ENCODE results near the gene NACC2. TPM values are rescaled to one million over a fixed set of nuclear protein-coding genes. Genes with fewer than 3 reads are reported as not detected.
A peak's percentile ranks its signal among the peaks of the same experiment; 100 is the strongest.

Gene NACC2
- total and polyA plus RNA-seq, 2 of the 8 experiments (the other 6 are each of a cell fraction or from before 2014, with no cell fraction given): 8.3 to 14.0 TPM

- Histone ChIP-seq H3K4ac (replicated peaks; ENCODE audit: insufficient read length, low read depth, low read length) (no peak overlapping the region), H4K91ac (replicated peaks; ENCODE audit: insufficient read length, low read length) (no peak overlapping the region), H2BK12ac (ENCODE audit: low read depth, low read length) (no peak overlapping the region), H3K79me1 (ENCODE audit: low read depth, low read length) (no peaks in the 10 kb centered on the region; the same call in 1 of the 2 replicates), H3K36me3 (ENCODE audit: control insufficient read depth in 2 of 4, insufficient read depth in 4 of 4, low read length in 3 of 4) (no peaks in the 10 kb centered on the region), H4K5ac (ENCODE audit: insufficient read length, low read depth, low read length) (no peak overlapping the region), H2BK120ac (replicated peaks; ENCODE audit: low read depth, low read length) (no peak overlapping the region), H3K4me2 (ENCODE audit: insufficient read depth in 1 of 2, low read depth in 2 of 2, low read length in 2 of 2) (no peak overlapping the region), H3K23ac (ENCODE audit: insufficient read length) (no peak overlapping the region), H3K4me1 (replicated peaks in 1 of 4; ENCODE audit: control insufficient read depth in 3 of 4, insufficient read depth in 4 of 4, low read length in 3 of 4) (peaks cover 0 to 5% (median 2%) of the 10 kb centered on the region in 4 experiments; a peak in 4 of 7 replicates), H4K20me1 (replicated peaks in 1 of 2; ENCODE audit: control insufficient read depth in 1 of 2, insufficient read depth in 2 of 2, low read length in 2 of 2) (no peaks in the 10 kb centered on the region), H3K27ac (ENCODE audit: low read depth, low read length) (0 out of 2 replicates have a peak overlapping the region, but pooled peaks have one; percentile 15), H3K27me3 (replicated peaks in 1 of 4; ENCODE audit: control insufficient read depth in 3 of 4, extremely low read depth in 1 of 4, insufficient read depth in 3 of 4, low read length in 3 of 4) (no peaks in the 10 kb centered on the region), H3K4me3 (ENCODE audit: extremely low read depth in 1 of 4, insufficient read depth in 2 of 4, low read depth in 3 of 4, low read length in 4 of 4) (no peak overlapping the region), H2AK5ac (ENCODE audit: low read depth, low read length) (0 out of 2 replicates have a peak overlapping the region, but pooled peaks have one; percentile 53), H3K9me3 (ENCODE audit: insufficient read depth in 2 of 2, low read depth in 1 of 2, low read length in 1 of 2) (no peaks in the 10 kb centered on the region), H3K14ac (ENCODE audit: insufficient read length) (no peak overlapping the region), H2BK15ac (ENCODE audit: low read length) (no peak overlapping the region), H4K8ac (ENCODE audit: extremely low read depth, insufficient read depth, low read length) (no peak overlapping the region), H3K56ac (replicated peaks; ENCODE audit: insufficient read length, low read depth, low read length) (no peak overlapping the region), H3K9ac (replicated peaks in 1 of 4; ENCODE audit: extremely low read depth in 1 of 4, low read depth in 3 of 4, low read length in 3 of 4) (no peak overlapping the region), H2BK20ac (ENCODE audit: low read length) (no peak overlapping the region), H2BK5ac (ENCODE audit: low read depth, low read length) (no peak overlapping the region), H3K23me2 (ENCODE audit: low read depth, low read length) (no peaks in the 10 kb centered on the region), H3K18ac (ENCODE audit: extremely low read depth, low read length) (no peak overlapping the region; the same call in 1 of the 2 replicates), H3K79me2 (ENCODE audit: control insufficient read depth in 1 of 2, insufficient read depth in 2 of 2, low read length in 2 of 2) (no peaks in the 10 kb centered on the region; a peak in 1 of 4 replicates), H2AFZ (ENCODE audit: low read length) (no peak overlapping the region)
- POLR2A ChIA-PET (ENCODE audit: partially characterized antibody): interaction anchor here (1.7 kb wide), 1 partner anchor 11 kb away, joined by 3 read pairs; no protein-coding TSS in a partner anchor
- 88% methylated on average over 26 of the region's 26 CpGs; no CpG with 5 or more reads in 1 of the 2 experiments for WGBS, 2 experiments (ENCODE audit: extremely low coverage in 1 of 2, insufficient coverage in 1 of 2, insufficient read length in 1 of 2, insufficient replicate concordance in 2 of 2, low coverage in 1 of 2, low lambda C conversion rate in 2 of 2, missing lambda C conversion rate in 1 of 2)
- CTCF ChIA-PET (ENCODE audit: partially characterized antibody): no interaction called here
- DNase-seq (ENCODE audit: low read depth in 1 of 2, low spot score in 2 of 2) (no peak), FAIRE-seq (no peak)
- TF ChIP-seq CEBPB (IDR thresholded peaks at IDR 0.05; ENCODE audit: low read depth, low read length) (no peak), MAX (IDR thresholded peaks at IDR 0.05) (no peak), CTCF (IDR thresholded peaks at IDR 0.05; ENCODE audit: control extremely low read depth in 1 of 3, insufficient read depth in 1 of 3, low read depth in 1 of 3, low read length in 3 of 3) (no peak), CHD2 (IDR thresholded peaks at IDR 0.05; ENCODE audit: low read length) (no peak), SIX5 (IDR thresholded peaks at IDR 0.05; ENCODE audit: low read depth, low read length) (no peak), EP300 (IDR thresholded peaks at IDR 0.05; ENCODE audit: borderline replicate concordance in 1 of 2, low read depth in 2 of 2, low read length in 2 of 2) (no peak), RNF2 (IDR thresholded peaks at IDR 0.05; ENCODE audit: borderline replicate concordance, low read depth, low read length, missing control alignments, poor library complexity, severe bottlenecking) (no peak), SRF (IDR thresholded peaks at IDR 0.05; ENCODE audit: low read depth, low read length) (no peak)
Observed at GRCh38 chr9:136075881-136076678, 19.0 kb downstream of the NACC2 start.
